Measurements from ENCODE around the gene NPR2.

DNA sequence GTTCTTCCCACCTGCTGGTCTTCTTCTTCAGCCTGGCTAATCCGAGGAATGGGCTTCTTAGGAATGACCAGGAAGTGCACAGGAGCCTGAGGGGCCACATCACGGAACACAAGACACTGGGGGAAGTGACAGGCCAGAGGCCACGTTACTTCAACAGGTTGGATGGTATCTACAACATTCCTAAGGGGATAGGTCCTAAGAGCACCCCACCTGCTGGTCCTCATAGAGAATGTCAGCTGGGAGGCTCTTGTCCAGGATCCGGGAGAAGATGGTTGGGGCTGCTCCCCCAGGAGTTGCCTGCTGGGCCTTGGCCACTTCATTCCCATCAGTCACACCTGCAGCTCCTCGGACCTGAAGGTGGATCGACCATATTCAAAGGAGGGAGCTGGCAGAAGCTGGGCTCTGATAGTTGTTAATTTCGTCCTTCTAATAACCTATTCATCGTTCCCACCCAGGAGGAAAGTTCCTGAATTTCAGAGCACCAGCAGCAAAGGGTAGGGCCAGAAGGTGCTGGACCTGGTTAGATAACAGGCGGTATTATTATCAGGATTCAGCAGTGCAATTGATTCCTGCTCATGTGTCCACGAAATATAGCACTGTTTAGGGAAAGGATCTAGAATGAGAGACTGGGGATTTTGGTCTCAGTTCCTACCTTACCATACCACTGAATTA lies 22.2 kb downstream of the NPR2 start:
- TF ChIP-seq, protein P1, sequence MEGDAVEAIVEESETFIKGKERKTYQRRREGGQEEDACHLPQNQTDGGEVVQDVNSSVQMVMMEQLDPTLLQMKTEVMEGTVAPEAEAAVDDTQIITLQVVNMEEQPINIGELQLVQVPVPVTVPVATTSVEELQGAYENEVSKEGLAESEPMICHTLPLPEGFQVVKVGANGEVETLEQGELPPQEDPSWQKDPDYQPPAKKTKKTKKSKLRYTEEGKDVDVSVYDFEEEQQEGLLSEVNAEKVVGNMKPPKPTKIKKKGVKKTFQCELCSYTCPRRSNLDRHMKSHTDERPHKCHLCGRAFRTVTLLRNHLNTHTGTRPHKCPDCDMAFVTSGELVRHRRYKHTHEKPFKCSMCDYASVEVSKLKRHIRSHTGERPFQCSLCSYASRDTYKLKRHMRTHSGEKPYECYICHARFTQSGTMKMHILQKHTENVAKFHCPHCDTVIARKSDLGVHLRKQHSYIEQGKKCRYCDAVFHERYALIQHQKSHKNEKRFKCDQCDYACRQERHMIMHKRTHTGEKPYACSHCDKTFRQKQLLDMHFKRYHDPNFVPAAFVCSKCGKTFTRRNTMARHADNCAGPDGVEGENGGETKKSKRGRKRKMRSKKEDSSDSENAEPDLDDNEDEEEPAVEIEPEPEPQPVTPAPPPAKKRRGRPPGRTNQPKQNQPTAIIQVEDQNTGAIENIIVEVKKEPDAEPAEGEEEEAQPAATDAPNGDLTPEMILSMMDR (IDR thresholded peaks at IDR 0.05), result peak in 2 of 6 experiments; percentile 11 to 36
- TF ChIP-seq POLR2A (IDR thresholded peaks at IDR 0.05), result no peak

All from esophagus squamous epithelium (tissue), 4 donors.